ENCODE measurements around the gene HRC.
"Not testable (repeated sequence)": the region's sequence is repeated elsewhere in the genome, so short reads cannot be mapped to it uniquely, and the experiment has no call there.

The HRC gene

GRCh38 chr19:49155005-49155819, at the start of gene HRC:
HRC (minus strand) TSS chr19:49155396; CDS start chr19:49155237, 159 bp downstream.
- DNase-seq (ENCODE audit: low read depth in 2 of 2): no peak

DNA sequence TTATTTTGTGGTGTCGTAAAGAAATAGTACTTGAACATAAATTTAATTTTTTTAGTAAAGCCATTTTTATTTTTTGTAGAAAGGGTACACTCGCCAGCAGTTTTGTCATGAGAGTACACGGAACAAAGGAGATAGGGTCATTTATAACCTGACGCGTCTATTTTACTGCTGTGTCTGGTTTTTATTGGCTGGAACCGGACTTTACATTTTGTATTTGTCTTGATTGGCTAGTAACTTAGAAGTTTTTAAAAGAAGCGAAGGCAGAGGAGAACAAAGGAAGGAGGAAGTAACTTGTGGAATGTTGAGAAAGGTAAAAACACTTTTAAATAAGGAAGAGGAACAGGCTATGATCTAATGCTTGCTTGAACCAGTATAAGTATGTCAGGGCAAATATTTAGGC, 45.8 kb upstream of the HRC start:
- DNase-seq (ENCODE audit: low read depth in 2 of 2): no peak

DNA sequence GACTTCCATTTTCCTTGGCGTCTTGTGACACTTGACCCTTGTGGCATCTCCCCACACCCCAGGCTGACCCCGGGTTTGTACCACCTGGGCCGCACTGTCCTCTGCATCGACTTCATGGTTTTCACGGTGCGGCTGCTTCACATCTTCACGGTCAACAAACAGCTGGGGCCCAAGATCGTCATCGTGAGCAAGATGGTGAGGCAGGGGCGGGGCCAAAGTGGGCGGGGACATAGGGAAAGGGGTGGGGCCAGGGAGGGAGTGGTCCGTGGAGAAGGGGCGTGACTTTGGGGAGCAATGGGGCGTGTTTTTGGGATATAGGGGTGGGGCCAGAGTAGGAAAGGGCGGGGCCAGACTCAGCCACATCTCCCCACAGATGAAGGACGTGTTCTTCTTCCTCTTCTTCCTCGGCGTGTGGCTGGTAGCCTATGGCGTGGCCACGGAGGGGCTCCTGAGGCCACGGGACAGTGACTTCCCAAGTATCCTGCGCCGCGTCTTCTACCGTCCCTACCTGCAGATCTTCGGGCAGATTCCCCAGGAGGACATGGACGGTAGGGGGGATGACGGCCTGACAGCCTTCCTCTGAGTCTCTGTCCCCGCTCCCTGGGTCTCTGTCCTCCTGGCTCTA, 45.2 kb upstream of the HRC start:
- DNase-seq (ENCODE audit: low read depth in 2 of 2): peak in 1 of 2 donors; percentile 8

- DNase-seq (ENCODE audit: low read depth in 2 of 2): no peak
Measured at GRCh38 chr19:49196527-49197240, 41.5 kb upstream of the HRC start.

DNA sequence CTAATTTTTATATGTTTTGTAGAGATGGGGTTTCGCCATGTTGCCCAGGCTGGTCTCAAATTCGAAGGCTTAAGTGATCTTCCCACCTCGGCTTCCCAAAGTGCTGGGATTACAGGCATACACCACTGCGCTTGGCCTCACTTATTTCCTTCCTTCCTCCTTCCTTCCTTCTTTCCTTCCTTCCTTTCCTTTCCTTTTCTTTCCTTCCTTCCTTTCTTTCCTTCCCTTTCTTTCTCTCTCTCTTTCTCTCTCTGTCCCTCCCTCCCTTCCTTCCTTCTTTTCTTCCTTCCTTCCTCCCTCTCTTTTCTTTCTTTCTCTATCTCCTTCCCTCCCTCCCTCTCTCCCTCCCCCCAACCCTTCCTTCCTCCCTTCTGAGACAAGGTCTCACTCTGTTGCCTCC, 39.2 kb upstream of the HRC start:
- no peak for DNase-seq (ENCODE audit: low read depth in 2 of 2)

DNA sequence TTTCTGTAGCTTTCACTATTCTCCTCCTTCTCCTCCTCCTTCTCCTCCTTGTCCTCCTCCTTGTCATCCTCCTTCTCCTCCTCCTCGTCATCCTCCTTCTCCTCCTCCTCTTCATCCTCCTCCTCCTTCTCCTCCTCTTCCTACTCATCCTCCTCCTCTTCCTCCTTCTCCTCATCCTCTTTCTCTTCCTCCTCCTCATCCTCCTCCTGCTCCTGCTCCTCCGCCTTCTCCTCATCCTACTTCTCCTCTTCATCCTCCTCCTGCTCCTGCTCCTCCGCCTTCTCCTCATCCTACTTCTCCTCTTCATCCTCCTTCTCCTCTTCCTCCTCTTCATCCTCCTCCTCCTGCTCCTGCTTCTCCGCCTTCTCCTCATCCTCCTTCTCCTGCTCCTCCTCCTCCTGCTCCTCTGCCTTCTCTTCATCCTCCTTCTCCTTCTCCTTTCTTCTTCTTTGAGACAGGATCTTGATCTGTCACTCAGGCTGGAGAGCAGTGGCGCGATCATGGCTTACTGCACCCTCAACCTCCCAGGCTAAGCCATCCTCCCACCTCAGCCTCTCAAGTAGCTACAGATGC, 38.7 kb upstream of the HRC start:
- DNase-seq (ENCODE audit: low read depth in 2 of 2): no peak

DNA sequence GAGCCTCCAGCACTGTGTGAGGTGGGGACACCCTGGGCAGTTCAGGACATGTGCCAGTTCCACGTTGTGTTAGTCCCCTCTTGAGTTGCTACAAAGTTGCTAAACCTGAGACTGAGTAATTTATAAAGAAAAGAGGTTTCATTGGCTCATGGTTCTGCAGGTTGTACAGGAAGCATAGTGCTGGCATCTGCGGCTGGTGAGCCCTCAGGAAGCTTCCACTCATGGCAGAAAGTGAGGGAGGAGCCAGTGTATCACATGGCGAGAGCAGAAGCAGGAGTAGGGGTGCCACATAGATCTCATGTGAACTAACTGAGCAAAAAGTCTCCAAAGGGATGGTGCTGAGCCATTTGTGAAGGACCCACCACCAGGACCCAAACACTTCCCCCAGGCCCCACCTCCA, 35.6 kb upstream of the HRC start:
- DNase-seq (ENCODE audit: low read depth in 2 of 2): no peak

DNA sequence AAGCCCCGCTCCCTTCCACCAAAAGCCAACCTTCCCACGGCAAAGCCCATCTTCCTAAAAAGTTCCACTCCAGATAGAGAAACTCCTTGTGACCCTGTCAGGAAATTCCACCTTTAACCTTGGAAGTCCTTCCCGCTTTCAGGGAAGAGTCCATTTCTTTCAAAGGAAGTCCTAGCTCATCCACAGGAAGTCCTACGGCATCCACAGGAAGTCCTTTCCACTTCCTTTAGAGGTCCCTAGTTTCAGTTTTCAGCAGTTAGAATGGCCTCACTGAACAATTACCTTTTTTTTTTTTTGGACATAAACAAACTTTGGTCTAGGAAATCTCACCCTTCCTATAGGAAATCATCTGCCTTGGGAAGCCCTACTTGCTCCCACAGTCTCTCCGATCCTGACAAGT, 34.1 kb upstream of the HRC start:
- no peak for DNase-seq (ENCODE audit: low read depth in 2 of 2)

DNA sequence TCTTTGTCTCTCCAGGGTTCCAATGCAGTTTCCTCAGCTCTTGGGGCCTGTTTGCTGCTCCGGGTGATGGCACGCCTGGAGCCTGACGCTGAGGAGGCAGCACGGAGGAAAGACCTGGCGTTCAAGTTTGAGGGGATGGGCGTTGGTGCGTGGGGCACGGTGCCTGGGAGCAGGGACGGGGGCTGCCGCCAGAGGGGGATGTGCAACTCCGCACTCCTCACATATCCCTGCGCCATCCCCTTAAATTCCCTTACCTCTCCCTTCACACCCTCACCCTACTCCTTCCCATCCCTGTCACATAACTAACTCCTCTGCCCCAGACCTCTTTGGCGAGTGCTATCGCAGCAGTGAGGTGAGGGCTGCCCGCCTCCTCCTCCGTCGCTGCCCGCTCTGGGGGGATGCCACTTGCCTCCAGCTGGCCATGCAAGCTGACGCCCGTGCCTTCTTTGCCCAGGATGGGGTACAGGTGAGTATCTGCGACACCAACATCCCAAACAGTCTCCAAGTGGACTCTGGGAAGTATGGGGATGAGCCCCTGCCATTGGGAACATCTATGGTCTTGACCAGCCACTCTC, 33.5 kb upstream of the HRC start:
- DNase-seq (ENCODE audit: low read depth in 2 of 2): no peak

GRCh38 chr19:49186108-49186507, 30.9 kb upstream of the HRC start:
- DNase-seq (ENCODE audit: low read depth in 2 of 2): no peak

DNA sequence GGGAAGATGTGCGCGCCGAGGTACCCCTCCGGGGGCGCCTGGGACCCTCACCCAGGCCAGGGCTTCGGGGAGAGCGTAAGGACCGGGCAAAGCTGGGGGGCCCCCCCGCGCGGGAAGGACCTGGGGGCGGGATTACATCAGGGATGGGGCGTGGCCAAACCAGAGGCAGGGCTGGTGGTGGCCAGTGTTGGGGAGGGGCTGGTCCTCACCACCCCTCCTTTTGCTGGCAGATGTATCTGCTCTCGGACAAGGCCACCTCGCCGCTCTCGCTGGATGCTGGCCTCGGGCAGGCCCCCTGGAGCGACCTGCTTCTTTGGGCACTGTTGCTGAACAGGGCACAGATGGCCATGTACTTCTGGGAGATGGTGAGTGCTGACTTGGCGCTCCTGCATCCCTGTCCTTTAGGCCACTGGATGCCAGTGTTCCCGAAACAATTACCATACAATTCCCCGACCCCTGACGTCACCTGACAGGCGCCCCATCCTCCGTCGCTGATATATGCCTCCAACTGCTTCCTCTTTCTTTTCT, 27.7 kb upstream of the HRC start:
- DNase-seq (ENCODE audit: low read depth in 2 of 2): no peak

DNA sequence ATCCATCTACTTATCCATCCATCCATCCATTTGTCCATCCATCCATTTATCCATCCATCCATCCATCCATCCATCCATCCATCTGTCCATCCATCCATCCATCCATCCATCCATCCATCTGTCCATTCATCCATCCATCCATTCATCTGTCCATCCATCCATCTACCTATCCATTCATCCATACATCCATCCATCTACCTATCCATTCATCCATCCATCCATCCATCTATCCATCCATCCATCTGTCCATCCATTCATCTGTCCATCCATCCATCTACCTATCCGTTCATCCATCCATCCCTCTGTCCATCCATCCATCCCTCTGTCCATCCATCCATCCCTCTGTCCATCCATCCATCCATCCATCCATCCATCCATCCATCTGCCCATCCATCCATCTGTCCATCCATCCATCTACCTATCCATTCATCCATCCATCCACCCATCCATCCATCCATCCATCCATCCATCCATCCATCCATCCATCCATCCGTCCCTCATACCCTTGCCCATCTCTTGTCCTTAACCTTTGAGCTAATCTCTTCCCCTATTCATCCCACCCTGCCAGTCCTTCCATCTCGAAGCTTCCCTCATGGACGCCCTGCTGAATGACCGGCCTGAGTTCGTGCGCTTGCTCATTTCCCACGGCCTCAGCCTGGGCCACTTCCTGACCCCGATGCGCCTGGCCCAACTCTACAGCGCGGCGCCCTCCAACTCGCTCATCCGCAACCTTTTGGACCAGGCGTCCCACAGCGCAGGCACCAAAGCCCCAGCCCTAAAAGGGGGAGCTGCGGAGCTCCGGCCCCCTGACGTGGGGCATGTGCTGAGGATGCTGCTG, 27.0 kb upstream of the HRC start:
- DNase-seq (ENCODE audit: low read depth in 2 of 2): not testable (repeated sequence)

DNA sequence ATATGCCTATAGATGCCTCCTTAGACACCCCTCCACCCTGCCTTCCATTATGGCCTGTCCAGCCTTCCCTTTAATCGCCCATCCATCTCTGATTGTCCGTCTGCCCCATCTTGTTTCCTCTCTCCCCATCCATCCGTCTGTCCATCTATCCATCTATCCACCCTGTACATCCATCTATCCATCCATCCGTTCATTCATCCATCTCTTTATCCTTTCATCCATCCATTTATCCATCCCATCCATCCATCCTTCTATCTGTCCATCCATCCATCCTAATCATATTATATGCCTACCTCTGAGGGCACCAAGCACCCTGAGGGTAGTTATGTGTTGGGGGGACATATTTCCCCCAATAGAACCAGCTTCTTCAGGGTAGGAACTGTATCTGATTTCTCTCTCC, 25.5 kb upstream of the HRC start:
- DNase-seq (ENCODE audit: low read depth in 2 of 2): no peak

GRCh38 chr19:49173198-49173597, 18.0 kb upstream of the HRC start:
- no peak for DNase-seq (ENCODE audit: low read depth in 2 of 2)

DNA sequence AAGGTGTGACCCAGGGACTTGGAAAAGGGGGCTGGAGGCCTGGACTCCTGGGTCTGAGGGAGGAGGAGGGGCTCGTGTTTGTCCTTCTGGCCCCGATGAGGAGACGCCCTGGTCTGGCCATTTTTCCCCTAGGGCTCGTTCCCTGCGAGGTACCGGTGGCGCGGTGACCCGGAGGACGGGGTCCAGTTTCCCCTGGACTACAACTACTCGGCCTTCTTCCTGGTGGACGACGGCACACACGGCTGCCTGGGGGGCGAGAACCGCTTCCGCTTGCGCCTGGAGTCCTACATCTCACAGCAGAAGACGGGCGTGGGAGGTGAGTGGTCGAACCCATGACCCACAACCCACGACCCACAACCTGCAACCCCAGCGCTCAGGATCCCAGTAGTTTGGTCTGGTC, 13.2 kb upstream of the HRC start:
- no peak for DNase-seq (ENCODE audit: low read depth in 2 of 2)

GRCh38 chr19:49167857-49168409, 12.7 kb upstream of the HRC start:
- DNase-seq (ENCODE audit: low read depth in 2 of 2): no peak

DNA sequence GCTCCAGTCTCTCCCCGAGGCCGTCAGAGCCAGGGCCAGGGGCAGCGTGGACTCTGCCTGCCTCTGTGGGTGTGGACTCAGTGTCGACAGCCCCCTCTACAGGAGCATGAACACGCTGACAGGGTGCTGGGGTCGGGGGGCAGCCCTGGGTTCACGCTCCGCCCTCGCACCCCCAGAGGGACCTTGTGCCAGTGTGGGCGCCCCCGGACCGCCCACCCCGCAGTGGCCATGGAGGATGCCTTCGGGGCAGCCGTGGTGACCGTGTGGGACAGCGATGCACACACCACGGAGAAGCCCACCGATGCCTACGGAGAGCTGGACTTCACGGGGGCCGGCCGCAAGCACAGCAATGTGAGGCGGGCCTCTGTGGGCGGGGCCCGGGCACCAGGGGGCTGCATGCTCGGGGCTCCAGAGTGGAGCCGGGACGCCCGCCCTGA, 10.7 kb upstream of the HRC start:
- no peak for DNase-seq (ENCODE audit: low read depth in 2 of 2)

- no peak for DNase-seq (ENCODE audit: low read depth in 2 of 2)
Measured at GRCh38 chr19:49165111-49165750, 10.0 kb upstream of the HRC start.

- DNase-seq (ENCODE audit: low read depth in 2 of 2): no peak
Measured at GRCh38 chr19:49161987-49162386, 6.8 kb upstream of the HRC start.
